H9 (cell line): Measurements from ENCODE around the gene MACROD1. TPM values are rescaled to one million over a fixed set of nuclear protein-coding genes. Genes with fewer than 3 reads are reported as not detected.

Experiments
- DNase-seq: peaks from one replicate; pipeline ENCODE4 v3.0.0-alpha.2; 2017
- H2AFZ ChIP-seq: one replicate; pipeline ENCODE4 v1.6.1; 2013; ENCODE audit warnings: mild to moderate bottlenecking, low read length, control low read depth, moderate library complexity
- H2AK5ac ChIP-seq: 2 replicates; pipeline ENCODE4 v1.6.1; 2013; ENCODE audit warnings: low read length, control low read depth, mixed read lengths; ENCODE audit not compliant: insufficient read length
- H2BK120ac ChIP-seq: one replicate; pipeline ENCODE4 v1.6.1; 2013; ENCODE audit warnings: low read depth, mild to moderate bottlenecking, low read length, control low read depth, inconsistent platforms; ENCODE audit not compliant: poor library complexity, severe bottlenecking
- H2BK12ac ChIP-seq: 2 replicates; pipeline ENCODE4 v1.6.1; 2013; ENCODE audit warnings: low read length, control low read depth, mixed read lengths, low read depth; ENCODE audit not compliant: insufficient read length
- H2BK15ac ChIP-seq: 2 replicates; pipeline ENCODE4 v1.6.1; 2013; ENCODE audit warnings: low read depth, low read length, control low read depth
- H2BK20ac ChIP-seq: one replicate; pipeline ENCODE4 v1.6.1; 2013; ENCODE audit warnings: low read depth, mild to moderate bottlenecking, low read length, control low read depth, inconsistent platforms; ENCODE audit not compliant: poor library complexity, severe bottlenecking
- H2BK5ac ChIP-seq: 2 replicates; pipeline ENCODE4 v1.6.1; 2013; ENCODE audit warnings: low read length, control low read depth, mixed read lengths; ENCODE audit not compliant: insufficient read length
- H3K14ac ChIP-seq: 2 replicates; pipeline ENCODE4 v1.6.1; 2013; ENCODE audit warnings: low read length, control low read depth; ENCODE audit not compliant: insufficient read depth
- H3K18ac ChIP-seq: 2 replicates; pipeline ENCODE4 v1.6.1; 2013; ENCODE audit warnings: low read depth, mild to moderate bottlenecking, mixed read lengths, low read length, control low read depth; ENCODE audit not compliant: insufficient read length
- H3K23ac ChIP-seq: 2 replicates; pipeline ENCODE4 v1.6.1; 2013; ENCODE audit warnings: low read length, control low read depth, mixed read lengths, low read depth; ENCODE audit not compliant: insufficient read length
- H3K23me2 ChIP-seq: 2 replicates; pipeline ENCODE4 v1.6.1; 2013; ENCODE audit warnings: low read depth, mild to moderate bottlenecking, mixed read lengths, low read length, control low read depth; ENCODE audit not compliant: insufficient read length, poor library complexity, severe bottlenecking
- H3K27ac ChIP-seq: 2 replicates; pipeline ENCODE4 v1.5.1; 2013; ENCODE audit warnings: low read length, control low read depth, mixed read lengths, low read depth; ENCODE audit not compliant: insufficient read length
- H3K27me3 ChIP-seq: 2 replicates; pipeline ENCODE4 v1.6.1; 2013; ENCODE audit warnings: low read length, control low read depth, inconsistent platforms; ENCODE audit not compliant: insufficient read depth
- H3K4ac ChIP-seq: 2 replicates; pipeline ENCODE4 v1.6.1; 2013; ENCODE audit warnings: low read depth, mild to moderate bottlenecking, control low read depth, inconsistent platforms, low read length, moderate library complexity
- H3K4me1 ChIP-seq: 2 replicates; pipeline ENCODE4 v1.6.1; 2013; ENCODE audit warnings: low read length, control low read depth, inconsistent platforms; ENCODE audit not compliant: insufficient read depth
- H3K4me2 ChIP-seq: 2 replicates; pipeline ENCODE4 v1.6.1; 2013; ENCODE audit warnings: low read length, control low read depth, mixed read lengths; ENCODE audit not compliant: insufficient read length, insufficient read depth
- H3K56ac ChIP-seq: 2 replicates; pipeline ENCODE4 v1.6.1; 2013; ENCODE audit warnings: low read depth, mild to moderate bottlenecking, mixed read lengths, low read length, control low read depth; ENCODE audit not compliant: insufficient read length
- H3K79me1 ChIP-seq: 2 replicates; pipeline ENCODE4 v1.6.1; 2013; ENCODE audit warnings: low read depth, mild to moderate bottlenecking, moderate library complexity, low read length, control low read depth, inconsistent platforms; ENCODE audit not compliant: insufficient read depth, poor library complexity, severe bottlenecking
- H3K79me2 ChIP-seq: 2 replicates; pipeline ENCODE4 v1.6.1; 2013; ENCODE audit warnings: low read length, control low read depth, inconsistent platforms; ENCODE audit not compliant: insufficient read depth
- H3K9ac ChIP-seq: 2 replicates; pipeline ENCODE4 v1.6.1; 2013; ENCODE audit warnings: low read length, control low read depth, mixed read lengths; ENCODE audit not compliant: insufficient read length; ENCODE audit errors: extremely low read depth
- H3K9me3 ChIP-seq: one replicate; pipeline ENCODE4 v1.6.1; 2013; ENCODE audit warnings: low read depth, low read length, inconsistent platforms; ENCODE audit not compliant: control insufficient read depth
- H3T11ph ChIP-seq: one replicate; pipeline ENCODE4 v1.6.1; 2013; ENCODE audit warnings: mild to moderate bottlenecking, low read length, control low read depth, inconsistent platforms
- H4K20me1 ChIP-seq: one replicate; pipeline ENCODE4 v1.6.1; 2013; ENCODE audit not compliant: control insufficient read depth, insufficient read length, insufficient read depth
- H4K5ac ChIP-seq: 2 replicates; pipeline ENCODE4 v1.6.1; 2013; ENCODE audit warnings: low read depth, mild to moderate bottlenecking, mixed read lengths, low read length, control low read depth; ENCODE audit not compliant: insufficient read length
- H4K8ac ChIP-seq: replicated peaks from 2 replicates; pipeline ENCODE4 v1.6.1; 2013; ENCODE audit warnings: low read length, control low read depth, mixed read lengths, low read depth; ENCODE audit not compliant: insufficient read length
- H4K91ac ChIP-seq: 2 replicates; pipeline ENCODE4 v1.6.1; 2013; ENCODE audit warnings: low read depth, mild to moderate bottlenecking, moderate library complexity, mixed read lengths, low read length, control low read depth; ENCODE audit not compliant: insufficient read length
- H3K27ac Mint-ChIP-seq, 3 experiments: 2 replicates in 2 of 3; 3 replicates in 1 of 3; pipeline ENCODE4 v1.8.0; 2020 to 2021; ENCODE audit warnings: mixed read lengths in 3 of 3, mild to moderate bottlenecking in 1 of 3, moderate library complexity in 1 of 3
- H3K27me3 Mint-ChIP-seq: 2 replicates; pipeline ENCODE4 v1.8.0; 2021; ENCODE audit warnings: low read depth, mild to moderate bottlenecking, moderate library complexity, mixed read lengths
- H3K36me3 Mint-ChIP-seq, 3 experiments: 2 replicates in 2 of 3; 3 replicates in 1 of 3; pipeline ENCODE4 v1.8.0; 2020 to 2021; ENCODE audit warnings: low read depth in 3 of 3, mixed read lengths in 3 of 3; ENCODE audit not compliant: insufficient read depth in 1 of 3
- H3K4me1 Mint-ChIP-seq, 2 experiments: 2 replicates each; pipeline ENCODE4 v1.8.0; 2020; ENCODE audit warnings: mixed read lengths in 2 of 2
- H3K4me3 Mint-ChIP-seq, 2 experiments: 2 replicates in 1 of 2; 3 replicates in 1 of 2; pipeline ENCODE4 v1.8.0; 2020 to 2021; ENCODE audit warnings: mild to moderate bottlenecking in 2 of 2, mixed read lengths in 2 of 2, moderate library complexity in 1 of 2
- H3K9me3 Mint-ChIP-seq, 2 experiments: 2 replicates in 1 of 2; 3 replicates in 1 of 2; pipeline ENCODE4 v1.8.0; 2020; ENCODE audit warnings: mild to moderate bottlenecking in 2 of 2, mixed read lengths in 2 of 2, moderate library complexity in 1 of 2
- CTCF ChIP-seq: fragments of 200-600 bp; sonication (generic); conservative IDR thresholded peaks from 3 replicates; pipeline ENCODE4 v1.8.0; 2021; ENCODE audit warnings: antibody characterized with exemption, mild to moderate bottlenecking
- WGBS: extraction: QIAGEN DNeasy Blood & Tissue Kit; methylation state at CpG from one replicate; pipeline ENCODE4 v1.1.7; 2013; ENCODE audit warnings: missing lambda C conversion rate, low lambda C conversion rate, mixed read lengths; ENCODE audit not compliant: insufficient read length; ENCODE audit errors: extremely low coverage; 5-methylcytosine and 5-hydroxymethylcytosine counted together
- total RNA-seq: library from RNA; stranded (reverse); gene quantifications from 2 replicates; pipeline ENCODE4 v1.2.1, GENCODE V29; 2021

MACROD1 gene
- total RNA-seq, 1 experiment from 2014 or later: 21.2 TPM

- no peak overlapping the region for H2AFZ ChIP-seq
- peaks cover 9% of the 10 kb centered on the region; the same call in 1 of the 2 replicates for H3K79me2 ChIP-seq
These were observed 178.9 kb downstream of the MACROD1 start for GRCh38 chr11:63986932-63987513.

More at GRCh38 chr11:63986932-63987513, 178.9 kb downstream of the MACROD1 start:
- Mint-ChIP-seq H3K36me3 (peaks cover 36 to 47% (median 40%) of the 10 kb centered on the region in 3 experiments; a peak in 6 of 7 replicates), H3K9me3 (no peaks in the 10 kb centered on the region; a peak in 2 of 5 replicates), H3K27me3 (no peaks in the 10 kb centered on the region; the same call in 1 of the 2 replicates), H3K4me3 (peak overlapping the region; percentile 86 to 93), H3K27ac (peak overlapping the region in 2 of 3 experiments; percentile 51 to 95; a peak in 2 of 7 replicates), H3K4me1 (peaks cover 15 to 17% of the 10 kb centered on the region in 2 experiments)
- no peak overlapping the region for H2AK5ac ChIP-seq
- DNase-seq: no peak
- no peak overlapping the region for H2BK5ac ChIP-seq
- no peak overlapping the region for H4K91ac ChIP-seq
- H3K23me2 ChIP-seq: peaks cover 17% of the 10 kb centered on the region
- H4K8ac ChIP-seq: no peak overlapping the region
- WGBS: no CpG with 5 or more reads among the region's 25 CpGs
- H3K9ac ChIP-seq: peak overlapping the region; percentile 92
- no peak for TF ChIP-seq CTCF
- no peak overlapping the region for H3T11ph ChIP-seq
- no peak overlapping the region for H2BK120ac ChIP-seq
- no peak overlapping the region for H3K23ac ChIP-seq
- H3K27ac ChIP-seq: no peak overlapping the region
- H3K18ac ChIP-seq: peak overlapping the region; percentile 36
- no peak overlapping the region for H2BK20ac ChIP-seq
- H3K4me2 ChIP-seq: peak overlapping the region; percentile 62
- no peaks in the 10 kb centered on the region for H3K9me3 ChIP-seq
- no peaks in the 10 kb centered on the region for H3K27me3 ChIP-seq
- H3K4me1 ChIP-seq: peaks cover 7% of the 10 kb centered on the region; the same call in 1 of the 2 replicates
- no peak overlapping the region for H4K5ac ChIP-seq
- H3K14ac ChIP-seq: peak overlapping the region; percentile 6
- no peak overlapping the region for H3K56ac ChIP-seq
- no peak overlapping the region for H2BK12ac ChIP-seq
- no peak overlapping the region for H3K4ac ChIP-seq
- no peak overlapping the region; the same call in 1 of the 2 replicates for H2BK15ac ChIP-seq
- no peaks in the 10 kb centered on the region for H4K20me1 ChIP-seq
- peaks cover 24% of the 10 kb centered on the region for H3K79me1 ChIP-seq
